Stimulated activated CD8-positive, alpha-beta memory T cell treated with anti-CD3 and anti-CD28 coated beads, Interleukin-15, amount 100 ng/mL, for 4 hours (primary cell): ENCODE results near the gene XXYLT1.
"Not testable (repeated sequence)": the region's sequence is repeated elsewhere in the genome, so short reads cannot be mapped to it uniquely, and the experiment has no call there.

Experiments
- DNase-seq, 2 donors: peaks; one replicate each; pipeline ENCODE4 v3.0.0-alpha.2; 2020; ENCODE audit warnings: low read depth in 2 of 2

The XXYLT1 gene

DNA sequence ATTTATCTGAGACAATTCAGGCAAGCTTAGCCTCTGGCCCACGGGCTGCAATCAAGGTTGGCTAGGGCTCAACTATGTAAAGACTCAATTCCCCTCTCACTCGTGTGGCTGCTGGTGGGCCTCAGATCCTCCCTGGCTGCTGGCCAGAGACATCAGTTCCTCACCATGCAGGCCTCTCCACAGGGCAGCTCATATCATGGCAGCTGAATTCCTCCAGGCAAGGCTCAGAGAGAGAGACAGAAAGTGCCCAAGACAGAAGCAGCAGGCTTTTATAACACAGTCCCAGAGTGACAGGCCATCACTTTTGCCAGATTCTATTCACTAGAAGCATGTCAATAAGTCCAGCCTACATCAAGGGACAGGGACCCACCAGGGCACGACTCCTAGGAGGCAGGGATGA, 63.2 kb downstream of the XXYLT1 start:
- DNase-seq, result no peak

DNA sequence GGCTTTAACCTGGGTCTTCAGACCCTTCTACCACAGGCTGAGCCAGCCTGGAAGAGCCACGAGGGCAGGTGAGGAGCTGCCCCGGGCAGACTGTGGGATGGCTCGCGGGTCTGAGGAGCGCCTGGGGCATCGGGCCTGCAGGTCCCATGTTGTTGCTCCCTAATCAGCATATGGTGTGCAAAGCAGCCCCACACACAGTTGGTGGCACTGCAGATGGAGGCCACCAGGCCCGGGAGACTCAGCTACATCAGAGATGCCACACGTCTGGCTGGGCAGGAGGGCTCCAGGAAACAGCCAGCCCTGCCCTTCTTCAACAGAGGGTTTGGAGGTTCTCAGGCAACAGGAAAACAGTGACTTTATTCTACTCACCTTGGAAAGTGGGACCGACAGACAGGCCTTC, 63.9 kb downstream of the XXYLT1 start:
- DNase-seq, result no peak

DNA sequence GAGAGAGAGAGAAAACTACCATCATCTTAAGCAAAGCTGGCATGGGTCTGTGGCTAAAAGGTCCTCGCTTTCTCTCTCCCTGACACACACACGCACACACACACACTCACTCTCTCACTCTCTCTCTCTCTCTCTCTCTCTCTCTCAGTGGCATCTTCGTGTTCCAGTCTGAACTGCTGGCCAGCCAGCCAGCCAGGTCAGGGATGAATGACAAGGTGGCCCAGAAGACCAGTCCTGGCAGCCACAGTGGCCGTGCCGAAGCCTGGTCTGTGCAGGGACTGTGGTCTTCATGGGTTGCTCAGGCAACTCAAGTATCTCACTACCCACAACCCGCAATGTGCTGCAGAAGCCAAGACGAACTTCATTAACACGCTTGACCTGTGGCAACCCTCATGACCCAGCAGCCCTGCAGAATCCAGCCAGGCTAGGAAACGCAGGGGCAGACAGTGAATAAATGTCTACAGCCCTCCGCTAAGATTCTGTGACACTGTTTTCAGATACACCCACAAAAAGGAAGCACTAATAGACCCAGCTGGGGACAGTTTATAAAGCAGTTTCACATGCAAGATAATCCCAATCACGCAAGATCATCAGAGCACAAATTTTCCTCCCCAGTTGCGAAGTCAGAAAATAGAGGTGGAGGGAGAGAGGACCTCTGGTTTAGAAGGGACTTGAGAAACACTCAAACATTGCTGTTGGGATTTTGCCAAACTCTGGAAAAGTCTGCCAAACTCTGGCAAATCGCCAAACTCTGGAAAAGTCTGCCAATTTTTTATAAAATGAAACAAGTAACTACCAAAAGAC, 66.4 kb downstream of the XXYLT1 start:
- no peak for DNase-seq

DNA sequence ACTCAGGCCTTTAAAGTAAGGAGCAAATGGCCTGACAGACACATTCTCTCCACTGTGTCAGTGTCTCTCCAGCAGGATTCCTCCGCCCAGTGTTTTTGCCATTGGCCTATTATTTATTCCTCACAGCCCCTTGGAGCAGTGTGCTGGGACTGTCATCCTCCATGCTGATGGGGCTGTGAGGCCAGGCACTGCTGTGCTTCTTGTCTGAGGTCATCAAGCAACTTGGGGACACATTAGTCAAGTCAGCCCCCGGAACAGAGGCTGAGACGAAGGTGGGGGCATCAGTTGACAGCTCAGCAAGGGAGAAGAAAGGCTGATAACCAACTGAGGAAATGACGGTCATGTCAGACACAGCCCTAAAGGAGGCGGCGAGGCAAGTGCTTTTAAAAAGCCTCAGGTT, 67.4 kb downstream of the XXYLT1 start:
- no peak for DNase-seq

DNA sequence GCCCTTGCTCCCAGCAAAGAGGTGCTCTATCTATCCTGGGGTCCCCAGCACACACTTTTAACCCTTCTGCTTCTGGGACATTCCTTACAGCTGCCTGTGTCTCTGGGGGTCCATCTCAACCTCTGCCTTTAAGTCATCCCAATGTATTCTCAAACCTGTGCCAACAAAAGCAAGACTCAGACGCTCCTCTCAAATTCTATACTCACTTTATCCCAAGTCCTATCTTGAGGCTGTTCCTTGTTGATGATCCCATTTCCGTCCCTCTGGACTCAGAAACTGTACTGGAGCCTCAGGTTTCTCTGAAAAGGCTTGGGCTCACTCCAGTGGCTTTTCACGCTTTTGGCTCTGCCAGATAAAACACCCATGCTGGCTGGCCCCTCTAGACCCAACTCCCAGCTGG, 69.7 kb downstream of the XXYLT1 start:
- DNase-seq, result no peak

DNA sequence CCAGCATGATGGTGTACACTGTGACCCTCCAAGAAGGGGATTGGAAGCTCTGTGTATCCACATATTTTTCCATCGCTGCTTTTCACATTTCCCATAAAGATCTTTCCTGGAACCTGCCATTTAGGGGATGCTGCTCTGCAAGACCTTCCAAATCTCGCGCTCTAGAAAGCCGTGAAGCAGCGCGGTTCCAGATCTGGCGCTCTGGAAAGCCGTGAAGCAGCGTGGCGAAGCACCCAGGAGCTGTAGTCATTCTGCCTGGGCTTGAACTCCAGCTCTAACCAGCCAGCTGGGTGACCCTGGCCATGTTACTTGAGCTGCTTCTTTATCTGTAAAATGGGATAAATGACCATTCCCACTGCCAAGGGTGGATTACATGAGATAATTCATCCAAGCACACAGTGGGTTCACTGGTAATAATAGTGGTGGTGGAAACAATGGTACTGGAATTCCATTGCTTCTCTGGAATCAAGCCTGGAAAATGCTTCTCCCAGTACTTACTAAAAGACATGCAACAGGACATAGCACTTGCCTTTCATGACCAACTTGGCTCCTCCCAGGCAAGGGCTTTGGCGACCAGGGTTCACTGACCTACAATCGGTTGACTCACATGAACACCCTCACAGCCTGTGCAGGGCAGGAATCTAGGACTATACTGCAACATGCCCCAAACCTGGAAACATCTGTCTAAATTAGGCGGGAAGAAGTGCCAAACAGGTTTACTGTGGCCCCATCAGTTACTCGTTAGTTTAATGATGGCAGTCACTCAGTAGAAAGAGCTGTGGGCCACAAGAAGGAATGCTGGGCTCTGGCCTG, 70.7 kb downstream of the XXYLT1 start:
- DNase-seq, result no peak

DNA sequence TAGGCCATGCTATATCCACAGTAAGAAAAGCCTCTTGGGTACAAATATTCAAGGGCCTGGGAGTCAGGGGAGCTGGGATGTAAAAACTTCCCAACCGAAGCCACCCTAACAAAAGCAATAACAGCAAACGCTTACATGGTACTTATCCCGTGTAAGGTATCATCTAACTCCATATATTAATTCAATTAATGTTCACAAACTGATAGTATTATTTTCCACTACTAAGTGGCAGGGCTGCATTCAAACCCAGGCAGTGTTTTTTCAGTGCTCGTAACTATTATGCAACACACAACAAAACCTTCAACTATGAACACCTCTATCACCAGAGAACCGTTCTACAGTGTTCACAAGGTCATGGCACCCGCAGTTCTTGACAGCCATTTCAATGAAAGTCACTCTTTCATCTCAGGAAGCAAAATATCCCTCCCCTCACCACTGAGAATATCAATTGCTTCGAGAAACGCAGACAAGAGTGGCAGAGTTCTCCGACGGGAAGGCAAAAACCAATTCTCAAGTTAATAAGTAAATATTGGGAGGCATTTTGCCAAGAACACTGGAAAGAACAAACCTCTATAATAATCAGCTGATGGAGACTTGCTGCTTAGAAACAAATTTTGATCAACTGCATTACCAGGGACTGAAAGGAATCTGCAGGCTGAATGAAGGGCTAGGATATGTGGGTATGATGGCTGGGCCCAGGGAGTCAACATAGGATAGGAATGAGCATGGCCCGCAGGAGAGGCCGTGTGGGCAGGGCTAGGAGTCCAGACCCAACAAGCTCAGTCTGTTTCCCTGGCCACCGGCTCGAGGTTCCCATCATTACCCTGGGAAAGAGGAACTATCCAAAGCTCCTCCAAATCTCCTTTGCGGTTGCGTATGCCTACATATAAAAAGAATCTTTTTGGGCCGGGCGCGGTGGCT, 72.3 kb downstream of the XXYLT1 start:
- DNase-seq, result no peak

DNA sequence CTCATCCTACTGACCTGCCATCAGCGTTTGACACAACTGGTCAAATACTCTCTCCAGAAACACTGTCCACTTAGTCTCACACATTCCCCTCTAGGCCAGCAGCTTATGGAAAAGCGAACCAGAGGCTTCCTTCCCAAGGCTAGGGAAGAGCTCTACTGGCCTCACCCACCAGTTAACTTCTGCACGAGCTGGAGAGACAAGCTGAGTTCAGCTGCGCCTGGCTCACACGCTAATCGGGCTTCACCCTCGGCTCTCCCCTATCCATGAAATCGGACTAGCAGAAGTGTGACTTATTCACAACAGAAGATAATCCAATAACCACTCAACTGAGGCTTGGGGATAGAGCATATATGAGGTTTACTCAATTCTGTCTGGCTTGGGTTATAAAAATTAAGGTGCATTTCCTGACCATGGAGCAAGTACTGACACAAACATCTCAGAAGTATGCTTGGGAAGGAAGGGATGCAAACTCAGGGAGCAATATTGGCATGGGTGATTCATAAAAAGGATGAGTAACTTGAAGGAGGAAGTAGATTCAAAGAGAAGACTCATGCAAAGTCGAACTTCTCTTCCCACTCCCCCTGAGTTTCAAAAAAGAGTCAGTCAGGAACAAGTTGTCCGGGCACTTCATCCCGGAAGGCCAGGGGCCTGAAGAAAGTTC, 73.1 kb downstream of the XXYLT1 start:
- DNase-seq, result no peak

DNA sequence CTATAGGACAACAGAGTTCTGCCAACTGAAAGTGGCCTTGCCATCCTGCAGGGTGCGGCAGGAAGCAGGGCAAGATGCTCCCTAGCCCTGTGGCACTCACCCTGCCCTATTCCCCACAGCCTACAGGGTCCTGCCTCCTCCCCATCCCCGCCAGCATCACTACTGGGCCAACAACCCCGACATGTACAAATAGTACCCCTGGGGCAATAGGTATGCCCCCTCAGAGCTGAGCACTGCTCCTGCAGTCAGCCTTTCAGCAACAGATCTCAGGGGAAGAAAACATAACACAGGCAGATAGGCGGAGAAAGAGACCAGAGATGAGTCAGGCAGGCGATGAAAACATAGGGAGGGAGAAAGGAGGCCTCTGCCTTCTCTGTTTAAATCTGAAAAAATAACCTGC, 74.7 kb downstream of the XXYLT1 start:
- DNase-seq, result no peak

DNA sequence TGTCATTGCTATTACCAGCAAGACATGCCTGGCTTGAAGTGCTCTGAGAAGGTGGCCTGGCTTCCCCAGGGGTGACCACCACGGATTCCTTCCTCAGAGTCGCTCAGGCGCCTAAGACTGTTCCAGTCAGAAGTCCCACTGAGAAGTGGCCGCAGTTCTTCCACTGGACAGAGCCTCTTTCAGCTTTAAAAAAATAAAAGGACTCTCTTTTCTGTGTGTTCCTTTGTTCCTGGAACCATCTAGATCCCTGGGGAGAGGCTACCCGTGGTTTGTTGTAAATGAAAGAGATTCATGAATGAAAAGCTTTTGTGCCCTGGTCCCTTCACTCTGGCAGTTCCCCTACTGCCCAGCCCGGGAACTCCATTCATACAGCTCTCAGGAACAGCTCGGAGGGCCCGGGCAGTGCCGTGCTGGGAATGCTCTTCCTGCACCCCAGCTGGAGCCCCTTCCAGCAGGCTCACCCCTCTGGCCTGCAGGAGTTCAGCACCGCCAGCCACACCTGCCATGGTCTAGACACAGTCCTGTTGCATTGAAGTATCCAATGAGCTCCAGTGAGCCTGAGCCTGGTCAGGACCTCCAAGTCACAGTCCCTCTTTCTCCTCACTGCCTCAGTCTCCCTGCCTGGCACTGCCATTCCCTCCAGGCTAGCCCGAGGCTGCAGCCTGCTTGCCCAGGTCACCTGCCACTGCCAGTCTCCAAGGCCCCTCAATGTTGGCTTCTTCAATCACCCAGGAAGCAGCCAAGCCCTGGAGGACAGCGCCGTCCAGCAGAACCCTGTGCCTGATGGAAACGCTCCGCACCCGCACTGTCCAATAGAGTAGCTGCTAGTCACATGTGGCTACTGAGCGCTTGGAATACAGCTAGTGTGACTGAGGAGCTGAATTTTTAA, 75.4 kb downstream of the XXYLT1 start:
- DNase-seq, result no peak

DNA sequence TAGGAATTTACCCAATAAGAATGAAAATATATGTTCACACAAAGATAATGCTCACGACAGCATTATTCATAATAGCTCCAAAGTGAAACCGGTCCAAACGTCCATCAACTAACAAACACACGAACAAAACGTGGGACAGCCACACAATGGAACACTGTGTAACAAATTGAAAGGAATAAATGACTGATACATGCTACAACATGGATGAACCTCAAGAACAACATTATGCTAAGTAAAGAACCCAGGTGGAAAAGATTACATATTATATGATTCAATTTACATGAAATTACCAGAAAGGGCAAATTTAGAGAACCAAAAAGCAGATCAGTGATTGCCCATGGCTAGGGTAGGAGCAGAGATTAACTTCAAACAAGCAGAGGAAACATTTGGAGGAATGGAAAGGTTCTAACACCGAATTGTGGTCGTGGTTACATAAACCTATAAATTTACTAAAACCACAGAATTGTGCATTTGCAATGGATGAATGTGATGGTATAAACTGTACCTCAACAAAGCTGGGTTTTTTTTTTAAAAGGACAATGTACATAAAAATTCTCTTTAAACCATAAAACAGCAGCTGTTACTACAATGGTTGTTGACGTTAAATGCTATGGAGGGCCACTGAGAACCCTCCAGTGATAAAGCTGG, 76.3 kb downstream of the XXYLT1 start:
- no peak for DNase-seq

DNA sequence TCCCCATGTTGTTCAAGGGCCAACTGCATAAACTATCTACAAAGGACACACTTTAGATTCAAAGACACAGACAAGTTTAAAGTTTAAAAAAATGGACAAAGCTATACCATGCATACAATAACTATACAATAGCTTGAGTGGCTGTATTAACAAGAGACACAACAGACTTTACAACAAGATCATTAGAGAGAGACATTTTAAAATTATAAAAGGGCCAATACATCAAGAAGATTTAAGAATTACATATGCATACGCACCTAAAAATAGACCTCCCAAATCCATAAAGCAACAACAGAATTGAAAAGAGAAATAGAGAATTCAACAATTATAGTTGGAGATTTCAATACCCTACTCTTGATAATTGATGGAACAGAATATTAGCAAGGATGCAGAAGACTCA, 79.4 kb downstream of the XXYLT1 start:
- no peak for DNase-seq

DNA sequence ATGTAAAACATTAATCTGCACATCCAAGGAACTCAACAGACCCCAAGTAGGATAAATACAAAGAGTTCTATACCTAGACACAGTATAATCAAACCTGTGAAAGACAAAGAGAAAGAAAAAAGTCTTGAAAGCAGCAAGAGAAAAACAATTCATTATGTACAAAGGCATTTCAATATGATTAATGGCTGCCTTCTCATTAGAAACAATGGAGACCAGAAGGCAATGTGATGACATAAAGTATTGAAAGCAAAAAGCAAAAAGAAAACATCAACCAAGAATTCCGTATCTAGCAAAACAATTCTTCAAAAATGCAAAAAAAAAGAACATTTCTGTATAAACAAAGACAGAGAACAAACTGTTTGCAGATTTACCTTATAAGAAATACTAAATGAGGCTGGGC, 81.1 kb downstream of the XXYLT1 start:
- DNase-seq, result no peak

DNA sequence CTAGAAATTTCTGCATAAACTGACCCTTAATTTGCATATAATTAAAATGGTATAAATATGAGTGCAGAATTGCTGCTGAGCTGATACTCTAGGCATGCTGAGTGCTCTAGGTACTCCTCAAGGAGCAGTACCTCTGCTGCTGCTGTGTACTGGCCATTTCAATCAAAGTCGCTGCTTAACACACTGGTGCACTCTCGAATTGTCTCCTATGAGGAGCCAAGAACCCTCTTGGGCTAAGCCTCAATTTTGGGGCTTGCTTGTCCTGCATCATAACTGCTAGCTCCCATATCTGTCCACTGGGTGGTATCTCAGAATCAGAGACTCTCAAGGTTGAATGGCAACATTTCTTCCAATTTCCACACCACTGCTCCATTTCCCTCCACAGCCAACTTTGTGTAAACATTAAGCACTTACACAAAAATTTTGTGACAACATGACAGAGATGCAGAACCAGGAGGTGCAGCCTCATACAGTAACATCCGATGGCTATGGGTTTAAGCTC, 82.5 kb downstream of the XXYLT1 start:
- no peak for DNase-seq

DNA sequence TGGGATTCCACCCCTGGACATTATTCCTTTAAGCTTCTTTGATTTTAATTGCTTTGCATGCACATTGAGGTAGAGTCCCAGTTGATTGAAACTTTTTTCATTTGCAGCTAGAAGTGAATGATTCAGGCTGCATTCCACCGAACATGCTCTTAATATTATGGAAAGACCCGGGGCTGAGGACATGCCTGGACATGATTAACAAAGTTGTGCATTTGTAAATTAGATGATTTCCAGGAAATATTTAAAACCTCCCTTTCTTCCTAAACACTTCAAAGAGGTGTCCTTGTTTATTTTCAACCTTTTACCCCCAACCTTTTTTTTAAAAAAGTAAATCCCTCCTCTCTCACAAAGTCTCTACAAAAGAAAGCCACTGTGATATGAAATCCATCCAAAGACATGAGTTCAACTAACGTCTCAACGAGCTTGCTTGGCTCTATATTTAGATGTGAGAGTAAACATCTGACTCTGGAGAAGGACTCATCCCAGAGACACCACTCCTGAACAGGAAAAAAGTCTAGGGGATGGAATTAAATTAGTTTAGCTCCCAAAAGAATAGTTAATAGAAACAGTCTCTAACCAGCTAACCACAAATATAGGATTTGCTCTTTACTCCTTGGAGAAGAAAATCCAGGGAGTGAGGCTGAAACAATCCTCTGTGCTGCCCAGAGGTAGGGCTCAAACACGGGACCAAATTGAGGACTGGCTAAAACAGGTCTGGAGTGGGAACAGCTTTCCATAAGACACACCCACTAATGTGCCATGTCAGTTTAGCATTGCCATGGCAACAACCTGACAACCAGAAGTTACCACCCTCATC, 83.1 kb downstream of the XXYLT1 start:
- DNase-seq, result no peak

DNA sequence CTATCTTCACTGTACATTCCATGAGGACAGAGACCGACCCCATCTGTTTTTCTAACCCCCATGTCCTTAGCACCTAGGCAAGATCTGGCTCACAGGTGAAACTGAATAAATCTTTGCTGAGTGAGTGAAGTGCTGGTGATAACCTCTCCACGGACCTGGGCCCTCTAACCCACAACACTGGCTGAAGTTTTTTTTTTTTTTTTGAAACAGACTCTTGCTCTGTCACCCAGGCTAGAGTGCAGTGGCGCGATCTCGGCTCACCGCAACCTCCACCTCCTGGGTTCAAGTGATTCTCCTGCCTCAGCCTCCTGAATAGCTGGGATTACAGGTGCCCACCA, 84.3 kb downstream of the XXYLT1 start:
- DNase-seq, result not testable (repeated sequence)

DNA sequence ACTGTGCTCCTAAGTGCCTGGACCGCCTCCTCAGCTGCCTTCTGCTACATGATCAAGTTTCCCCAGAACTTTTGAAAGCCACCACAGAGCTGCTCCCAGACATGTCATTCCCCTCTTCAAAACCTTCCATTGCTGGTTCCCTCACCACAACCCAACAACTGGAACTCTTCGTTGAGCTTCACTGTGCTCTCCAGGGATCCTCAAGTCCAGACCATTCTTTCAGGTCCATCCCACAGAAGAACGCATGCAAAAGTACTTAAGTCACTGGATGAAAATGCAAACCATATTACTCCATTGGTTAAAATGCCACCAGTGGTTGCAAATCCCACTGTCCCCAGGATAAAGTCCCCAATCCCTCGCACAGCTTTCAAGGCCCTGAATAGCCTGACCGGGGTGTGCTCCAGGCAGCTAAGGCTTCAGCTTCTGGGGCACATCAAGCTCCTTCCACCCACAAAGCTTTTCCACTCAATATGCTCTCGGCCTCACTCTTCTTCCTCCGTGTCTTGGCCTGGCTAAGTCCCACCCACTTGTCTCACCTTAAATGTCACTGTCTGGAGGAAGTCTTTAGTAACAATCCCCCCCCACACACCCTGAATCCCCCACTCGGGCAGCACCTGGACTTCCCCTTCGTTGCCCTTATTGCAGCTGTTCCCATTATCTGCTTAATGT, 84.8 kb downstream of the XXYLT1 start:
- no peak for DNase-seq

DNA sequence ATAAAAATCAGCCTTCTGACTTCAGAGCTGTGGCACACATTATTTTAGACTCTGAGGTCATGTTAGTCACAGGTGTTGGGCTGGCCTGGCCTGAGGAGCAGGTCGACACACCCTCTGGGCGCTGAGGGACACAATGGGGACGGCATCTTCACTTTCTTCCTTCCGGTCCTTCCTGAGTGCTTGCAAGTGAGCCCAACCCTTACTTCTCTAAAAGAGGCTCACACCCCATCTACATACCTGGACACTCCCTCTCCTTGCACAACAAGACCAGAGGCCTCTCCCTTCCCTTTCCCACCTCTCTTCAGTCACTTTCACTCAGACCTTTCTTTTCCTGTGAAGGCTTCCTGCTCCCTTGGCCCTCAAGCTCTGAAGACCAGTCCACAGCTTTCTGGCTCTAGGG, 85.4 kb downstream of the XXYLT1 start:
- no peak for DNase-seq
